Smooth muscle cell (in vitro differentiated cells): ENCODE measurements around the gene ZC2HC1B. TPM values are rescaled to one million over a fixed set of nuclear protein-coding genes. Genes with fewer than 3 reads are reported as not detected.

Experiments used
- DNase-seq: peaks from one replicate; lab custom pipeline; 2025; ENCODE audit not compliant: unreplicated experiment; lab: John Stamatoyannopoulos, UW
- H2AFZ ChIP-seq: fragments of 200-600 bp; sonication (generic); 2 replicates; pipeline ENCODE4 v1.6.0; 2016; ENCODE audit warnings: antibody characterized with exemption, low read depth, mild to moderate bottlenecking
- H3F3A ChIP-seq: fragments of 200-600 bp; sonication (generic); 2 replicates; pipeline ENCODE4 v1.6.0; 2017; ENCODE audit warnings: antibody characterized with exemption, low read depth
- H3K27ac ChIP-seq: fragments of 200-600 bp; sonication (generic); 2 replicates; pipeline ENCODE4 v1.5.1; 2016; ENCODE audit warnings: low read depth, mild to moderate bottlenecking
- H3K27me3 ChIP-seq: fragments of 200-600 bp; sonication (generic); 2 replicates; pipeline ENCODE4 v1.6.1; 2016; ENCODE audit warnings: low read depth, mild to moderate bottlenecking
- H3K36me3 ChIP-seq: fragments of 200-600 bp; sonication (generic); 2 replicates; pipeline ENCODE4 v1.5.1; 2016; ENCODE audit warnings: low read depth
- H3K4me1 ChIP-seq: fragments of 200-600 bp; sonication (generic); 2 replicates; pipeline ENCODE4 v1.5.1; 2016; ENCODE audit warnings: low read depth
- H3K4me2 ChIP-seq: fragments of 200-600 bp; sonication (generic); 2 replicates; pipeline ENCODE4 v1.6.0; 2016; ENCODE audit warnings: mild to moderate bottlenecking
- H3K4me3 ChIP-seq: fragments of 200-600 bp; sonication (generic); 2 replicates; pipeline ENCODE4 v1.5.1; 2016; ENCODE audit warnings: mild to moderate bottlenecking
- H3K79me2 ChIP-seq: fragments of 200-600 bp; sonication (generic); 2 replicates; pipeline ENCODE4 v1.6.0; 2016; ENCODE audit warnings: low read depth, mild to moderate bottlenecking
- H3K9ac ChIP-seq: fragments of 200-600 bp; sonication (generic); 2 replicates; pipeline ENCODE4 v1.6.0; 2016; ENCODE audit warnings: low read depth
- H3K9me3 ChIP-seq: fragments of 200-600 bp; sonication (generic); replicated peaks from 2 replicates; pipeline ENCODE4 v1.5.1; 2016; ENCODE audit warnings: low read depth
- H4K20me1 ChIP-seq: fragments of 200-600 bp; sonication (generic); 2 replicates; pipeline ENCODE4 v1.6.0; 2016; ENCODE audit warnings: low read depth
- CTCF ChIP-seq: fragments of 200-600 bp; sonication (generic); IDR thresholded peaks from 2 replicates; pipeline ENCODE4 v1.5.1; 2017; ENCODE audit warnings: borderline replicate concordance, mild to moderate bottlenecking, antibody characterized with exemption; ENCODE audit not compliant: insufficient read depth, poor library complexity, severe bottlenecking
- WGBS: methylation state at CpG from one replicate; pipeline ENCODE4 v1.1.7; 2016; ENCODE audit warnings: low lambda C conversion rate; 5-methylcytosine and 5-hydroxymethylcytosine counted together
- polyA plus RNA-seq: library from polyadenylated mRNA; unstranded; fragments of >200 nt; fragmentation: Nextera tagmentation; extraction: Ambion mirVana; gene quantifications from 2 replicates; pipeline ENCODE4 v1.2.1, GENCODE V29; 2016
- total RNA-seq: library from RNA; depleted of rRNA; stranded (reverse); fragments of >200 nt; gene quantifications from 2 replicates; pipeline ENCODE4 v1.2.3, GENCODE V29; 2014

The ZC2HC1B gene
- total and polyA plus RNA-seq, 2 experiments from 2014 or later: not detected

GRCh38 chr6:143882401-143882930 lies 18.2 kb downstream of the ZC2HC1B start:
- no peaks in the 10 kb centered on the region for H3K27me3 ChIP-seq

GRCh38 chr6:143884216-143884900 lies 20.1 kb downstream of the ZC2HC1B start:
- no peak overlapping the region for H2AFZ ChIP-seq
- 65% methylated on average over 7 of the region's 7 CpGs for WGBS

More at GRCh38 chr6:143882401-143882930, 18.2 kb downstream of the ZC2HC1B start:
- no peaks in the 10 kb centered on the region for H3K36me3 ChIP-seq
- no peaks in the 10 kb centered on the region for H3F3A ChIP-seq
- no peak overlapping the region for H3K4me2 ChIP-seq
- no peaks in the 10 kb centered on the region for H3K79me2 ChIP-seq
- no peaks in the 10 kb centered on the region for H3K4me1 ChIP-seq
- DNase-seq: no peak
- H3K27ac ChIP-seq: no peak overlapping the region
- H3K4me3 ChIP-seq: no peak overlapping the region
- H3K9me3 ChIP-seq: no peaks in the 10 kb centered on the region
- TF ChIP-seq CTCF: no peak
- H4K20me1 ChIP-seq: no peaks in the 10 kb centered on the region
- WGBS: 86% methylated on average over 2 of the region's 2 CpGs
- no peak overlapping the region for H3K9ac ChIP-seq
- no peak overlapping the region for H2AFZ ChIP-seq

GRCh38 chr6:143885116-143885515 lies 20.8 kb downstream of the ZC2HC1B start:
- no peak for TF ChIP-seq CTCF
- H3K4me1 ChIP-seq: no peaks in the 10 kb centered on the region
- no peak overlapping the region for H3K27ac ChIP-seq
- no peak overlapping the region for H3K9ac ChIP-seq
- H3F3A ChIP-seq: no peaks in the 10 kb centered on the region
- H3K36me3 ChIP-seq: no peaks in the 10 kb centered on the region
- DNase-seq: no peak
- H3K79me2 ChIP-seq: no peaks in the 10 kb centered on the region
- H3K4me3 ChIP-seq: no peak overlapping the region
- H3K27me3 ChIP-seq: no peaks in the 10 kb centered on the region
- no peak overlapping the region for H2AFZ ChIP-seq
- H3K9me3 ChIP-seq: no peaks in the 10 kb centered on the region
- H4K20me1 ChIP-seq: no peaks in the 10 kb centered on the region
- 92% methylated on average over 1 of the region's 1 CpG for WGBS
- no peak overlapping the region for H3K4me2 ChIP-seq

More at GRCh38 chr6:143884216-143884900, 20.1 kb downstream of the ZC2HC1B start:
- no peak for TF ChIP-seq CTCF
- Histone ChIP-seq H3K4me2 (no peak overlapping the region), H3K9ac (no peak overlapping the region), H3F3A (no peaks in the 10 kb centered on the region), H3K4me1 (no peaks in the 10 kb centered on the region), H3K27me3 (no peaks in the 10 kb centered on the region), H4K20me1 (no peaks in the 10 kb centered on the region), H3K36me3 (no peaks in the 10 kb centered on the region), H3K27ac (no peak overlapping the region), H3K4me3 (no peak overlapping the region), H3K9me3 (no peaks in the 10 kb centered on the region), H3K79me2 (no peaks in the 10 kb centered on the region)
- no peak for DNase-seq

- no peak overlapping the region for H3K27ac ChIP-seq
- H4K20me1 ChIP-seq: no peaks in the 10 kb centered on the region
- WGBS: 100% methylated on average over 1 of the region's 1 CpG
- H3K27me3 ChIP-seq: no peaks in the 10 kb centered on the region
- no peak overlapping the region for H2AFZ ChIP-seq
- no peaks in the 10 kb centered on the region for H3F3A ChIP-seq
- no peak for DNase-seq
- H3K9ac ChIP-seq: no peak overlapping the region
- H3K4me3 ChIP-seq: no peak overlapping the region
- no peaks in the 10 kb centered on the region for H3K9me3 ChIP-seq
- H3K4me1 ChIP-seq: no peaks in the 10 kb centered on the region
- H3K36me3 ChIP-seq: no peaks in the 10 kb centered on the region
- no peak for TF ChIP-seq CTCF
- no peak overlapping the region for H3K4me2 ChIP-seq
- H3K79me2 ChIP-seq: no peaks in the 10 kb centered on the region
Measured at GRCh38 chr6:143894655-143895054, 30.4 kb downstream of the ZC2HC1B start.
